A549 (cell line): ENCODE measurements around the gene DCUN1D1. TPM values are rescaled to one million over a fixed set of nuclear protein-coding genes. Genes with fewer than 3 reads are reported as not detected.

Experiments
- ATAC-seq, 2 experiments: fragments of 200-7000 bp in 1 of 2; fragments of >200 bp in 1 of 2; cut with Nextera tagmentation in 1 of 2; cut with Tn5 transposase in 1 of 2; 3 replicates each; pipeline versions ENCODE4 v1.8.0 to v1.9.1; 2018 to 2020; ENCODE audit warnings: mild to moderate bottlenecking in 1 of 2, moderate library complexity in 1 of 2
- CTCF ChIA-PET: fragments of 300-600 bp; sonication (Branson Sonifier 250); formaldehyde crosslinking; extraction: SDS; loops from one replicate; lab custom pipeline; 2021; ENCODE audit warnings: antibody characterized with exemption, inconsistent platforms; lab: Yijun Ruan, JAX
- POLR2A ChIA-PET: fragments of 350-600 bp; formaldehyde crosslinking; extraction: SDS; loops from one replicate; lab custom pipeline; 2021; ENCODE audit warnings: antibody characterized with exemption, inconsistent platforms; lab: Yijun Ruan, JAX
- DNase-seq, 2 experiments: peaks; one replicate each; pipeline versions ENCODE4 v3.0.0 to v3.0.0-alpha.2; 2011 to 2016; ENCODE audit warnings: low read depth in 1 of 2, low spot score in 1 of 2
- FAIRE-seq: peaks from 2 replicates; lab custom pipeline; 2011; peaks lifted over from hg19 to GRCh38; lab: Jason Lieb, UNC
- H3K27ac ChIP-seq, 2 experiments: fragments of >200 bp; sonication (Bioruptor Twin); formaldehyde crosslinking; 3 replicates each; pipeline ENCODE4 v1.5.1; 2016 to 2017
- H3K4me1 ChIP-seq: fragments of >200 bp; sonication (Bioruptor Twin); formaldehyde crosslinking; 3 replicates; pipeline ENCODE4 v1.6.1; 2016
- H3K4me2 ChIP-seq: fragments of >200 bp; sonication (Bioruptor Twin); formaldehyde crosslinking; 3 replicates; pipeline ENCODE4 v1.6.1; 2016
- H3K4me3 ChIP-seq: fragments of >200 bp; sonication (Bioruptor Twin); formaldehyde crosslinking; 3 replicates; pipeline ENCODE4 v1.5.1; 2016
- H3K9me3 ChIP-seq: fragments of >200 bp; sonication (Bioruptor Twin); formaldehyde crosslinking; 3 replicates; pipeline ENCODE4 v1.6.1; 2016
- ATOH8 ChIP-seq: fragments of 250-450 bp; sonication (Bioruptor Pico); IDR thresholded peaks from 2 replicates; pipeline ENCODE4 v1.5.0; 2020; ENCODE audit warnings: low read depth, mild to moderate bottlenecking, moderate library complexity
- BCL3 ChIP-seq: fragments of >200 bp; sonication (Bioruptor Twin); formaldehyde crosslinking; IDR thresholded peaks from 3 replicates; pipeline ENCODE4 v1.6.1; 2016
- BHLHE40 ChIP-seq: IDR thresholded peaks from 2 replicates; pipeline ENCODE4 v1.6.1; 2012; ENCODE audit warnings: low read depth, low read length, inconsistent platforms
- CBX2 ChIP-seq: fragments of 200-600 bp; sonication (generic); IDR thresholded peaks from 2 replicates; pipeline ENCODE4 v1.6.1; 2016; ENCODE audit warnings: low read depth, mild to moderate bottlenecking, borderline replicate concordance
- CEBPB ChIP-seq, 2 experiments: fragments of >200 bp in 1 of 2; sonication (Bioruptor Twin) in 1 of 2; formaldehyde crosslinking in 1 of 2; IDR thresholded peaks; 2 replicates each; pipeline ENCODE4 v1.6.1; 2012 to 2016
- CHD2 ChIP-seq: fragments of 150-350 bp; IDR thresholded peaks from 2 replicates; pipeline ENCODE4 v1.6.1; 2014; ENCODE audit warnings: low read length; ENCODE audit not compliant: partially characterized antibody
- CHD4 ChIP-seq: fragments of 200-600 bp; sonication (generic); IDR thresholded peaks from 2 replicates; pipeline ENCODE4 v1.6.1; 2016; ENCODE audit warnings: antibody characterized with exemption, mild to moderate bottlenecking, borderline replicate concordance
- FOSB ChIP-seq: fragments of 250-450 bp; sonication (Bioruptor Pico); IDR thresholded peaks from 2 replicates; pipeline ENCODE4 v1.5.0; 2020; ENCODE audit warnings: mild to moderate bottlenecking, moderate library complexity
- FOSL2 ChIP-seq, 2 experiments: fragments of 450-650 bp in 1 of 2; fragments of >200 bp in 1 of 2; sonication (Bioruptor Twin) in 1 of 2; formaldehyde crosslinking; IDR thresholded peaks; 2 replicates each; pipeline versions ENCODE4 v1.5.0 to v1.6.1; 2016 to 2020; ENCODE audit warnings: mild to moderate bottlenecking in 1 of 2, moderate library complexity in 1 of 2
- HDAC2 ChIP-seq: fragments of 200-600 bp; sonication (generic); IDR thresholded peaks from 2 replicates; pipeline ENCODE4 v1.6.1; 2016
- HES2 ChIP-seq: fragments of >200 bp; sonication (Bioruptor Twin); formaldehyde crosslinking; IDR thresholded peaks from 2 replicates; pipeline ENCODE4 v1.6.1; 2016
- HEYL ChIP-seq: fragments of 250-450 bp; sonication (Bioruptor Pico); IDR thresholded peaks from 2 replicates; pipeline ENCODE4 v1.8.0; 2021; ENCODE audit warnings: mild to moderate bottlenecking, moderate library complexity
- KDM1A ChIP-seq: fragments of 200-600 bp; sonication (generic); IDR thresholded peaks from 2 replicates; pipeline ENCODE4 v1.6.1; 2016; ENCODE audit warnings: low read depth, mild to moderate bottlenecking
- MAX ChIP-seq: IDR thresholded peaks from 2 replicates; pipeline ENCODE4 v1.6.1; 2012
- MYC ChIP-seq: IDR thresholded peaks from 2 replicates; pipeline ENCODE4 v1.6.1; 2012; ENCODE audit warnings: mild to moderate bottlenecking, inconsistent platforms, low read length, improper control_type of control experiment, borderline replicate concordance
- SMC3 ChIP-seq: fragments of >200 bp; sonication (Bioruptor Twin); formaldehyde crosslinking; IDR thresholded peaks from 3 replicates; pipeline ENCODE4 v1.6.1; 2018; ENCODE audit warnings: inconsistent platforms
- SREBF2 ChIP-seq: fragments of 450-650 bp; IDR thresholded peaks from 2 replicates; pipeline ENCODE4 v1.6.1; 2014; ENCODE audit warnings: mild to moderate bottlenecking, moderate library complexity
- ZC3H11A ChIP-seq: fragments of 450-650 bp; IDR thresholded peaks from 2 replicates; pipeline ENCODE4 v1.6.1; 2014; ENCODE audit warnings: antibody characterized with exemption, mild to moderate bottlenecking
- ZFP36 ChIP-seq: fragments of 450-650 bp; IDR thresholded peaks from 2 replicates; pipeline ENCODE4 v1.6.1; 2014; ENCODE audit warnings: borderline replicate concordance; ENCODE audit not compliant: partially characterized antibody
- WGBS: methylation state at CpG from one replicate; pipeline ENCODE4 v1.1.6; 2017; ENCODE audit errors: missing lambda C conversion rate; 5-methylcytosine and 5-hydroxymethylcytosine counted together
- polyA plus RNA-seq, 4 experiments: library from polyadenylated mRNA; depleted of rRNA in 3 of 4; stranded (reverse); fragments of >200 nt; fragmentation: RNase III in 1 of 4; extraction: RNeasy Plus Mini Kit Qiagen cat#74134 plus additional on column Dnase treatment in 1 of 4; gene quantifications; 2 replicates in 3 of 4; 3 replicates in 1 of 4; pipeline ENCODE4 v1.2.3, GENCODE V29; 2011 to 2017

Gene DCUN1D1
- polyA plus RNA-seq, 2 of the 4 experiments (the other 2 are of a cell fraction): 20.3 to 34.4 TPM

- 0 out of 3 replicates have a peak, but pooled peaks cover 4% of the 10 kb centered on the region for H3K4me1 ChIP-seq
- no peaks in the 10 kb centered on the region for H3K9me3 ChIP-seq
- no peak overlapping the region for H3K4me3 ChIP-seq
- no peak overlapping the region for H3K27ac ChIP-seq
- no peak for FAIRE-seq
- DNase-seq: no peak
- ChIA-PET POLR2A (no interaction called here), CTCF (no interaction called here)
- 66% methylated on average over 5 of the region's 5 CpGs for WGBS
- ATAC-seq: no peak
- TF ChIP-seq ATOH8 (CRISPR knock-in tag) (no peak), BHLHE40 (no peak), CEBPB (IDR thresholded peaks at IDR 0.05) (no peak), HDAC2 (no peak), CBX2 (no peak)
- no peak overlapping the region for H3K4me2 ChIP-seq
Measured at GRCh38 chr3:182912474-182912873, 67.9 kb downstream of the DCUN1D1 start.

GRCh38 chr3:182911782-182912111, 68.6 kb downstream of the DCUN1D1 start:
- POLR2A ChIA-PET: no interaction called here
- H3K27ac ChIP-seq: no peak overlapping the region
- ATAC-seq (no peak), DNase-seq (no peak), FAIRE-seq (no peak)
- H3K4me3 ChIP-seq: no peak overlapping the region
- H3K4me2 ChIP-seq: no peak overlapping the region
- no peaks in the 10 kb centered on the region for H3K9me3 ChIP-seq
- H3K4me1 ChIP-seq: 0 out of 3 replicates have a peak, but pooled peaks cover 4% of the 10 kb centered on the region
- WGBS: 72% methylated on average over 4 of the region's 5 CpGs
- TF ChIP-seq FOSL2 (IDR thresholded peaks at IDR 0.05): no peak
- TF ChIP-seq FOSL2 (CRISPR knock-in tag; IDR thresholded peaks at IDR 0.05): peak; percentile 8; the same call in 1 of the 2 replicates
- TF ChIP-seq MAX: no peak
- CTCF ChIA-PET: no interaction called here

GRCh38 chr3:182910936-182911781, 69.2 kb downstream of the DCUN1D1 start:
- H3K4me1 ChIP-seq: 0 out of 3 replicates have a peak, but pooled peaks cover 4% of the 10 kb centered on the region
- no peak overlapping the region for H3K4me3 ChIP-seq
- DNase-seq: no peak
- no peak overlapping the region for H3K4me2 ChIP-seq
- ChIA-PET POLR2A (no interaction called here), CTCF (interaction anchor here (0.6 kb wide), 1 partner anchor 10 kb away, joined by 3 read pairs; no protein-coding TSS in a partner anchor)
- no peak for ATAC-seq
- FAIRE-seq: no peak
- TF ChIP-seq MYC: no peak
- no peak for TF ChIP-seq CHD2
- no peak for TF ChIP-seq ZFP36
- no peak for TF ChIP-seq ZC3H11A
- TF ChIP-seq KDM1A: no peak
- no peak for TF ChIP-seq BCL3
- TF ChIP-seq HES2: no peak
- TF ChIP-seq FOSB (CRISPR knock-in tag): no peak
- TF ChIP-seq SMC3: no peak
- TF ChIP-seq BHLHE40: no peak
- no peak for TF ChIP-seq MAX
- no peak for TF ChIP-seq HDAC2
- TF ChIP-seq HEYL (CRISPR knock-in tag): no peak
- no peak for TF ChIP-seq SREBF2
- no peak for TF ChIP-seq CHD4
- no peak for TF ChIP-seq ATOH8 (CRISPR knock-in tag)
- H3K27ac ChIP-seq: no peak overlapping the region
- H3K9me3 ChIP-seq: no peaks in the 10 kb centered on the region
- WGBS: 79% methylated on average over 4 of the region's 5 CpGs
